Right hindlimb (tissue), 1 donor: ENCODE measurements around the gene SPDYE4.

Experiments used
- DNase-seq: peaks from one replicate; pipeline ENCODE4 v3.0.0-alpha.2; 2018

SPDYE4 gene

GRCh38 chr17:8708025-8708461, 50.3 kb downstream of the SPDYE4 start:
- no peak for DNase-seq

- no peak for DNase-seq
These were observed 50.9 kb downstream of the SPDYE4 start for GRCh38 chr17:8707332-8708024.

DNA sequence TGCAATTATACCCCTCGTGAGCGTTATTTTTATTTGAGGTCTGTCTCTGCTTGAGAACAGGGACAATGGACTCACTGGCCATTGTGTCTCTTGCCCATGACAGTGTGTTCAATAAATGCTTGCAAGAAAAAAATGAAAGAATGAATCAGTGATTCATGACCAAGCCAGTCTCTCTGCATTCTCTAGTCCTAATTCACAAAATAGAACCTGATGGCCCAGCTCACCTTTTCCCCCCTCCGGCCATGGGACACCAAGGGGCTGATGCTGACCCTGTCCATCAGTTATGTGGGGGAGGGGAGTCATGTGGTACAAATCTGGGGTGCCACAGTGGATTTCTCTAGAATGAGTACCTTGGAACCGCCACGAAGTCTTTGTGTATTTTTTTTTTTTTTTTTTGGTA, 51.9 kb downstream of the SPDYE4 start:
- DNase-seq, result no peak

DNA sequence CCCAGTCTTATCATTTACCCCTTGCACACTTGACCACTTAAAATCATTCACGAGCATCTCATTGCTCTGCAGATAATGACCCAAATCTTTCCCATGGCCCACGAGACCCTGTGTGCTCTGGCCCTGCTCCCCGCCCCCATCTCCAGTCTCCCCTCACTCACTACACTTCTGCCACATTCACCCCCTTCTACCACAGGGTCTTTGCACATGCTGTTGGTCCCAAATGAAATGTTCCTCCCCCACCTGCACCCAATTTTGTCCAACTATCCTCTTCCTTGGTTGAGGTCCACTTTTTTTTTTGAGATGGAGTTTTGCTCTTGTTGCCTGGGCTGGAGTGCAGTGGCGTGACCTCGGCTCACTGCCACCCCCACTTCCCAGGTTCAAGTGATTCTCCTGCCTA, 52.9 kb downstream of the SPDYE4 start:
- DNase-seq, result no peak

GRCh38 chr17:8703001-8703400, 55.3 kb downstream of the SPDYE4 start:
- DNase-seq, result no peak

GRCh38 chr17:8701754-8702153, 56.6 kb downstream of the SPDYE4 start:
- no peak for DNase-seq

GRCh38 chr17:8701221-8701620, 57.1 kb downstream of the SPDYE4 start:
- DNase-seq, result no peak
